PC-9 (cell line): ENCODE measurements around the gene ZSCAN10. TPM values are rescaled to one million over a fixed set of nuclear protein-coding genes. Genes with fewer than 3 reads are reported as not detected.

ENCODE experiments used
- BruUV-seq: library from RNA; stranded (reverse); fragments of 400-500 nt; replicated peaks from 2 replicates; lab custom pipeline; 2021; lab: Mats Ljungman, UMichigan
- CTCF ChIA-PET: fragments of 300-600 bp; sonication (Branson Sonifier 250); formaldehyde crosslinking; loops from one replicate; lab custom pipeline; 2022; ENCODE audit warnings: antibody characterized with exemption; lab: Charles Lee
- POLR2A ChIA-PET: fragments of 300-600 bp; sonication (Branson Sonifier 250); formaldehyde crosslinking; loops from one replicate; lab custom pipeline; 2022; ENCODE audit warnings: antibody characterized with exemption; ENCODE audit not compliant: unreplicated experiment; lab: Charles Lee
- DNase-seq, 2 experiments: peaks; one replicate each; pipeline versions ENCODE4 v3.0.0 to v3.0.0-alpha.2; 2015 to 2022; ENCODE audit warnings: mixed read lengths in 1 of 2
- H2AFZ ChIP-seq: fragments of 200-600 bp; sonication (generic); 2 replicates; pipeline ENCODE4 v1.8.1; 2017; ENCODE audit warnings: antibody characterized with exemption
- H3F3A ChIP-seq: fragments of 200-600 bp; sonication (generic); 2 replicates; pipeline ENCODE4 v1.8.1; 2017; ENCODE audit warnings: antibody characterized with exemption, mild to moderate bottlenecking, low read depth; ENCODE audit not compliant: insufficient read depth
- H3K27ac ChIP-seq: fragments of 200-600 bp; sonication (generic); 2 replicates; pipeline ENCODE4 v1.6.1; 2016; ENCODE audit warnings: mixed run types
- H3K27me3 ChIP-seq: fragments of 200-600 bp; sonication (generic); 2 replicates; pipeline ENCODE4 v1.6.1; 2016; ENCODE audit warnings: low read depth, mixed run types; ENCODE audit not compliant: insufficient read depth
- H3K36me3 ChIP-seq: fragments of 200-600 bp; sonication (generic); 2 replicates; pipeline ENCODE4 v1.6.1; 2016; ENCODE audit warnings: low read depth, mixed run types
- H3K4me1 ChIP-seq: fragments of 200-600 bp; sonication (generic); replicated peaks from 2 replicates; pipeline ENCODE4 v1.6.1; 2016; ENCODE audit warnings: mixed run types; ENCODE audit not compliant: insufficient read depth
- H3K4me2 ChIP-seq: fragments of 200-600 bp; sonication (generic); 2 replicates; pipeline ENCODE4 v1.6.1; 2017; ENCODE audit warnings: mixed run types
- H3K4me3 ChIP-seq: fragments of 200-600 bp; sonication (generic); 2 replicates; pipeline ENCODE4 v1.6.1; 2016; ENCODE audit warnings: mixed run types
- H3K79me2 ChIP-seq: fragments of 200-600 bp; sonication (generic); 2 replicates; pipeline ENCODE4 v1.6.1; 2017; ENCODE audit warnings: low read depth, mixed run types
- H3K9me2 ChIP-seq: fragments of 200-600 bp; sonication (generic); 2 replicates; pipeline ENCODE4 v1.8.1; 2017; ENCODE audit warnings: mild to moderate bottlenecking; ENCODE audit not compliant: insufficient read depth
- H3K9me3 ChIP-seq: fragments of 200-600 bp; sonication (generic); 2 replicates; pipeline ENCODE4 v1.8.1; 2016; ENCODE audit warnings: low read depth; ENCODE audit not compliant: insufficient read depth
- H4K20me1 ChIP-seq: fragments of 200-600 bp; sonication (generic); 2 replicates; pipeline ENCODE4 v1.8.1; 2017; ENCODE audit not compliant: insufficient read depth
- EZH2 ChIP-seq: fragments of 200-600 bp; sonication (generic); IDR thresholded peaks from 2 replicates; pipeline ENCODE4 v1.8.0; 2017; ENCODE audit warnings: antibody characterized with exemption, low read depth
- intact Hi-C: fragments of 100-400 bp; cut with micrococcal nuclease; formaldehyde crosslinking; loops from one replicate; pipeline ENCODE4 v1.10.0; 2022; ENCODE audit not compliant: unreplicated experiment
- total RNA-seq: library from RNA; stranded (reverse); gene quantifications from 2 replicates; pipeline ENCODE4 v1.2.3, GENCODE V29; 2021
- TF ChIP-seq, protein P1 (sequence below): fragments of 200-600 bp; sonication (generic); conservative IDR thresholded peaks from 2 replicates; pipeline ENCODE4 v1.6.1; 2017; ENCODE audit warnings: mixed run types, antibody characterized with exemption, mild to moderate bottlenecking, moderate library complexity

ZSCAN10 gene
- total RNA-seq, 1 experiment from 2014 or later, result not detected

DNA sequence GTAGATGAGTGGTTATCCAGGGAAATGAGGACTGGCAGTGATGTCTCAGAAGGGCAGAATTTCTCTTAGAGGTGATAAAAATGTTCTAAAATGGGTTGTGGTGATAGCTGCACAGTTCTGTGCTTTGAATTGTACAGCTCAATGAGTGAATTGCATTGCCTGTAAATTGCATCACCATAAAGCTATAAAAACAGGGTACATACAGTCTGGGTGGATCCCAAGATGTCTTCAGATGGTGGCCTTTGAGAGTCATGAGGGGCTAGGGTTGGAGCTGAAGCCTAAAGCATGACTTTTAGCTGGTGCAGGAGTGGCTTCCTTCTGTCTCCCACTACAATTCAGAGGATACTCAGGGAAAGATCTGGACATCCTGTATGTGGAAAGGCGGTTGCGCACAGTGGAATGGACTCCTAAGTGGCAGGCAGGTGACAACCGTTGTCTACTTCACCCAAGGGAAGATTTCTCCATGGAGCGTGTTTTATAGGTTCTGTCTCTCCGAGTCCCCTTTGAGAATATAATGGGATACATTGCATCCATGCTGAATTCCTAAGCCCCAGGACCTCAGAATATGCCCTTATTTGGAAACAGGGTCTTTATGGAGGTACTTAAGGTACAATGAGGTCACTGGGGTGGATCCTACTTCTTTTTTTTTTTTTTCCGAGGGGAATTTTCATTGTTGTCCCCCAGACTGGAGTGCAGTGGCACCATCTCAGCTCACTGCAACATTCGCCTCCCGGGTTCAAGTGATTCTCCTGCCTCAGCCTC is 35.3 kb downstream of the ZSCAN10 start:
- DNase-seq, result no peak
- Histone ChIP-seq H3K4me1 (peaks cover 17% of the 10 kb centered on the region), H3K4me3 (no peak overlapping the region), H3K9me2 (no peaks in the 10 kb centered on the region), H3K27ac (no peak overlapping the region), H4K20me1 (no peaks in the 10 kb centered on the region), H3K4me2 (no peak overlapping the region), H3K27me3 (no peaks in the 10 kb centered on the region), H2AFZ (no peak overlapping the region), H3K79me2 (no peaks in the 10 kb centered on the region), H3K9me3 (no peaks in the 10 kb centered on the region), H3F3A (no peaks in the 10 kb centered on the region), H3K36me3 (no peaks in the 10 kb centered on the region)
- BruUV-seq, result no TSS peak
- intact Hi-C loops, result no loop called here
- ChIA-PET CTCF (no interaction called here), POLR2A (no interaction called here)
- TF ChIP-seq, protein P1, sequence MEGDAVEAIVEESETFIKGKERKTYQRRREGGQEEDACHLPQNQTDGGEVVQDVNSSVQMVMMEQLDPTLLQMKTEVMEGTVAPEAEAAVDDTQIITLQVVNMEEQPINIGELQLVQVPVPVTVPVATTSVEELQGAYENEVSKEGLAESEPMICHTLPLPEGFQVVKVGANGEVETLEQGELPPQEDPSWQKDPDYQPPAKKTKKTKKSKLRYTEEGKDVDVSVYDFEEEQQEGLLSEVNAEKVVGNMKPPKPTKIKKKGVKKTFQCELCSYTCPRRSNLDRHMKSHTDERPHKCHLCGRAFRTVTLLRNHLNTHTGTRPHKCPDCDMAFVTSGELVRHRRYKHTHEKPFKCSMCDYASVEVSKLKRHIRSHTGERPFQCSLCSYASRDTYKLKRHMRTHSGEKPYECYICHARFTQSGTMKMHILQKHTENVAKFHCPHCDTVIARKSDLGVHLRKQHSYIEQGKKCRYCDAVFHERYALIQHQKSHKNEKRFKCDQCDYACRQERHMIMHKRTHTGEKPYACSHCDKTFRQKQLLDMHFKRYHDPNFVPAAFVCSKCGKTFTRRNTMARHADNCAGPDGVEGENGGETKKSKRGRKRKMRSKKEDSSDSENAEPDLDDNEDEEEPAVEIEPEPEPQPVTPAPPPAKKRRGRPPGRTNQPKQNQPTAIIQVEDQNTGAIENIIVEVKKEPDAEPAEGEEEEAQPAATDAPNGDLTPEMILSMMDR, result no peak
- TF ChIP-seq EZH2, result no peak

DNA sequence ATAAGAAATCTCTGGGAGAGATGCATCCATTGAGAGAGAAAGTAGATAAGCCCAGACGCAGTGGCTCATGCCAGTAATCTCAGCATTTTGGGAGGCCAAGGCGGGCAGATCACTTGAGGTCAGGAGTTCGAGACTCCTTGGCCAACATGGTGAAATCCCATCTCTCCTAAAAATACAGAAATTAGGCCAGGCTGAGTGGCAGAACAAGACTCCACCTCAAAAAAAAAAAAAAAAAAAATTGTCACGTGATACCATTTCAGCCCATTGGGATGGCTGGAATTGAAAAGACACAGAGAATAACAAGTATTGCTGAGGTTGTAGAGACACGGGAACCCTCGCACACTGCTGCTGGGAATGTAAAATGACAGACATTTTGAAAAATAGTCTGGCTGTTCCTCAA is 36.5 kb downstream of the ZSCAN10 start:
- H2AFZ ChIP-seq, result no peak overlapping the region
- CTCF ChIA-PET, result no interaction called here
- H3F3A ChIP-seq, result no peaks in the 10 kb centered on the region
- H3K9me2 ChIP-seq, result no peaks in the 10 kb centered on the region
- no peak overlapping the region for H3K27ac ChIP-seq
- no peak overlapping the region for H3K4me2 ChIP-seq
- no peak overlapping the region for H3K4me3 ChIP-seq
- BruUV-seq, result no TSS peak
- no peaks in the 10 kb centered on the region for H3K27me3 ChIP-seq
- intact Hi-C loops, result no loop called here
- H3K36me3 ChIP-seq, result no peaks in the 10 kb centered on the region
- no peaks in the 10 kb centered on the region for H4K20me1 ChIP-seq
- no peaks in the 10 kb centered on the region for H3K79me2 ChIP-seq
- POLR2A ChIA-PET, result no interaction called here
- H3K9me3 ChIP-seq, result no peaks in the 10 kb centered on the region
- peaks cover 11% of the 10 kb centered on the region for H3K4me1 ChIP-seq
- no peak for TF ChIP-seq EZH2
- TF ChIP-seq, protein P1, result no peak
- DNase-seq, result no peak

DNA sequence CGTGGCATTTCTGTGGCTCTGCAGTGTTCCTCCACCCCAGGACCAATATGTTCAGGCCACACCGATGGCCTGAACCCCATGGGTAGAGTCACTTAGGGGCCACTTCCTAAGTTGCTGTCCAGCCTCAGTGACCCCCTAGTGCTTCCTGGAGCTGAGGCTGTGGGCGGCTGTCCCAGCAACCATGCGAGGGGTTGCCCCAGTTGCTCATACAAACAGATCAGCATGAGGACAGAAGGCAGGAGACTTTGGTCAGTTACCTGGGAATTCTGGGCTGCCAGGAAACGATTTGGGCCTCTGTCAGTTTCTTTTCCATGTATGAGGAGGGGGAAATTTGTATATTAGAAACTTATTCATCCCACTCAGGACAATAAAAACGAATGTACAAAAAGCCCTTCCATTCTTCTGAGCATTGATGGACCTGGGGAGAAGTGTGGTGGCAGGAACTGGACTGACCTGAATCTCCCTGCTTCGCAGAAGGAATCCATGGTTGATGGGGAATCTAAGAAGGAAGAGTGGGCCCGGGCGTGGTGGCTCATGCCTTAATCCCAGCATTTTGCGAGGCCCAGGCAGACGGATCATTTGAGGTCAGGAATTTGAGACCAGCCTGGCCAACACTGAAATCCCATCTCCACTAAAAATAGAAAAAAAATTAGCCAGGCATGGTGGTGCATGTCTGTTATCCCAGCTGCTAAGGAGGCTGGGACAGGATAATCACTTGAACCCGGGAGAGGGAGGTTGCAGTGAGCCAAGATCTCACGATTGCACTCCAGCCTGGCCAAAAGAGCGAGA is 38.6 kb downstream of the ZSCAN10 start:
- Histone ChIP-seq H3K27me3 (no peaks in the 10 kb centered on the region), H3K4me2 (no peak overlapping the region), H3K9me2 (no peaks in the 10 kb centered on the region), H4K20me1 (no peaks in the 10 kb centered on the region), H3K4me3 (no peak overlapping the region), H3F3A (peaks cover 8% of the 10 kb centered on the region; the same call in 1 of the 2 replicates), H3K27ac (no peak overlapping the region), H2AFZ (no peak overlapping the region), H3K79me2 (no peaks in the 10 kb centered on the region), H3K4me1 (peaks cover 10% of the 10 kb centered on the region; the same call in 1 of the 2 replicates), H3K9me3 (no peaks in the 10 kb centered on the region), H3K36me3 (no peaks in the 10 kb centered on the region)
- TF ChIP-seq, protein P1, result no peak
- no peak for TF ChIP-seq EZH2
- BruUV-seq, result no TSS peak
- ChIA-PET POLR2A (no interaction called here), CTCF (interaction anchor here (1.1 to 2.2 kb wide), 3 partner anchors 10 to 69 kb away, joined by 3 to 13 read pairs (median 11); no protein-coding TSS in a partner anchor)
- no peak for DNase-seq
- intact Hi-C loops, result no loop called here
